SK-N-SH (cell line): Measurements from ENCODE around the gene PPM1L.

ENCODE experiments used
- CHD2 ChIP-seq: fragments of 150-350 bp; IDR thresholded peaks from 2 replicates; pipeline ENCODE4 v1.6.1; 2018; ENCODE audit warnings: low read length; ENCODE audit not compliant: partially characterized antibody
- CTCF ChIP-seq: fragments of 200-600 bp; sonication (generic); IDR thresholded peaks from 2 replicates; pipeline ENCODE4 v1.6.1; 2017; ENCODE audit warnings: antibody characterized with exemption, mild to moderate bottlenecking, moderate library complexity
- EP300 ChIP-seq, 2 experiments: IDR thresholded peaks; 2 replicates each; pipeline versions ENCODE4 v1.4.0 to v1.6.1; 2012; ENCODE audit warnings: borderline replicate concordance in 1 of 2, low read depth in 1 of 2, low read length in 1 of 2
- FOSL2 ChIP-seq: IDR thresholded peaks from 2 replicates; pipeline ENCODE4 v1.4.0; 2012; ENCODE audit warnings: low read depth, mild to moderate bottlenecking, moderate library complexity, borderline replicate concordance
- FOXM1 ChIP-seq: IDR thresholded peaks from 2 replicates; pipeline ENCODE4 v1.4.0; 2012; ENCODE audit warnings: low read depth, mild to moderate bottlenecking
- NRF1 ChIP-seq: IDR thresholded peaks from 2 replicates; pipeline ENCODE4 v1.6.1; 2012; ENCODE audit warnings: low read depth, mild to moderate bottlenecking, low read length
- TEAD4 ChIP-seq: IDR thresholded peaks from 2 replicates; pipeline ENCODE4 v1.4.0; 2012; ENCODE audit warnings: mild to moderate bottlenecking, borderline replicate concordance; ENCODE audit not compliant: insufficient read depth
- TF ChIP-seq, protein P1 (sequence below): IDR thresholded peaks from 2 replicates; pipeline ENCODE4 v1.4.0; 2012; ENCODE audit warnings: low read depth
- TF ChIP-seq, protein P2 (sequence below): IDR thresholded peaks from 2 replicates; pipeline ENCODE4 v1.6.1; 2012; ENCODE audit warnings: mild to moderate bottlenecking, low read depth, low read length, moderate library complexity

- TF ChIP-seq CTCF (no peak), EP300 (IDR thresholded peaks at IDR 0.05; ENCODE audit: borderline replicate concordance in 1 of 2, low read depth in 1 of 2, low read length in 1 of 2) (no peak), FOXM1 (no peak), TEAD4 (no peak), FOSL2 (no peak), NRF1 (no peak), CHD2 (no peak)
- TF ChIP-seq, protein P1, sequence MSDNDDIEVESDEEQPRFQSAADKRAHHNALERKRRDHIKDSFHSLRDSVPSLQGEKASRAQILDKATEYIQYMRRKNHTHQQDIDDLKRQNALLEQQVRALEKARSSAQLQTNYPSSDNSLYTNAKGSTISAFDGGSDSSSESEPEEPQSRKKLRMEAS: no peak
- TF ChIP-seq, protein P2, sequence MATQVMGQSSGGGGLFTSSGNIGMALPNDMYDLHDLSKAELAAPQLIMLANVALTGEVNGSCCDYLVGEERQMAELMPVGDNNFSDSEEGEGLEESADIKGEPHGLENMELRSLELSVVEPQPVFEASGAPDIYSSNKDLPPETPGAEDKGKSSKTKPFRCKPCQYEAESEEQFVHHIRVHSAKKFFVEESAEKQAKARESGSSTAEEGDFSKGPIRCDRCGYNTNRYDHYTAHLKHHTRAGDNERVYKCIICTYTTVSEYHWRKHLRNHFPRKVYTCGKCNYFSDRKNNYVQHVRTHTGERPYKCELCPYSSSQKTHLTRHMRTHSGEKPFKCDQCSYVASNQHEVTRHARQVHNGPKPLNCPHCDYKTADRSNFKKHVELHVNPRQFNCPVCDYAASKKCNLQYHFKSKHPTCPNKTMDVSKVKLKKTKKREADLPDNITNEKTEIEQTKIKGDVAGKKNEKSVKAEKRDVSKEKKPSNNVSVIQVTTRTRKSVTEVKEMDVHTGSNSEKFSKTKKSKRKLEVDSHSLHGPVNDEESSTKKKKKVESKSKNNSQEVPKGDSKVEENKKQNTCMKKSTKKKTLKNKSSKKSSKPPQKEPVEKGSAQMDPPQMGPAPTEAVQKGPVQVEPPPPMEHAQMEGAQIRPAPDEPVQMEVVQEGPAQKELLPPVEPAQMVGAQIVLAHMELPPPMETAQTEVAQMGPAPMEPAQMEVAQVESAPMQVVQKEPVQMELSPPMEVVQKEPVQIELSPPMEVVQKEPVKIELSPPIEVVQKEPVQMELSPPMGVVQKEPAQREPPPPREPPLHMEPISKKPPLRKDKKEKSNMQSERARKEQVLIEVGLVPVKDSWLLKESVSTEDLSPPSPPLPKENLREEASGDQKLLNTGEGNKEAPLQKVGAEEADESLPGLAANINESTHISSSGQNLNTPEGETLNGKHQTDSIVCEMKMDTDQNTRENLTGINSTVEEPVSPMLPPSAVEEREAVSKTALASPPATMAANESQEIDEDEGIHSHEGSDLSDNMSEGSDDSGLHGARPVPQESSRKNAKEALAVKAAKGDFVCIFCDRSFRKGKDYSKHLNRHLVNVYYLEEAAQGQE: no peak
These were observed 172.2 kb downstream of the PPM1L start for GRCh38 chr3:160928183-160928726.
